Hair follicular keratinocyte (primary cell): ENCODE data around the gene RCOR1. TPM values are rescaled to one million over a fixed set of nuclear protein-coding genes. Genes with fewer than 3 reads are reported as not detected.

Source experiments
- total RNA-seq: library from RNA; depleted of rRNA; stranded (reverse); fragments of >200 nt; gene quantifications from 2 replicates; pipeline ENCODE4 v1.2.3, GENCODE V29; 2015

RCOR1 gene
- total RNA-seq: 14.1 and 22.2 TPM in 2 replicates

GRCh38 chr14:102591944-102592762, at the start of gene RCOR1:
Gene RCOR1 (plus strand): TSS chr14:102592649. CDS start chr14:102592887, 238 bp downstream.

GRCh38 chr14:102776761-102777710, 184.6 kb downstream of the RCOR1 start, which contains the start of gene TRAF3:
Gene TRAF3 (plus strand): TSS chr14:102777449. CDS start chr14:102870202, 92,753 bp downstream.

Other genes with a start within 250 kb of the RCOR1 start
- 56.2 and 65.4 TPM in 2 replicates for gene CINP, start 229.8 kb upstream of the RCOR1 start, total RNA-seq
- gene TECPR2, start 229.7 kb upstream of the RCOR1 start, total RNA-seq: 4.3 and 8.1 TPM in 2 replicates
- gene ANKRD9, start 82.9 kb upstream of the RCOR1 start, total RNA-seq: 67.8 and 78.7 TPM in 2 replicates
- gene TRAF3, start 184.8 kb downstream of the RCOR1 start, total RNA-seq: 15.1 and 16.4 TPM in 2 replicates